Activated gamma-delta T cell treated with anti-CD3 and anti-CD28 coated beads, Interleukin-2, amount 50 U/mL, for 16 hours (primary cell): ENCODE results near the gene KRT20.
"Not testable (repeated sequence)": the region's sequence is repeated elsewhere in the genome, so short reads cannot be mapped to it uniquely, and the experiment has no call there.

Source experiments
- DNase-seq: peaks from one replicate; pipeline ENCODE4 v3.0.0-alpha.2; 2020; ENCODE audit warnings: low read depth

KRT20 gene

DNA sequence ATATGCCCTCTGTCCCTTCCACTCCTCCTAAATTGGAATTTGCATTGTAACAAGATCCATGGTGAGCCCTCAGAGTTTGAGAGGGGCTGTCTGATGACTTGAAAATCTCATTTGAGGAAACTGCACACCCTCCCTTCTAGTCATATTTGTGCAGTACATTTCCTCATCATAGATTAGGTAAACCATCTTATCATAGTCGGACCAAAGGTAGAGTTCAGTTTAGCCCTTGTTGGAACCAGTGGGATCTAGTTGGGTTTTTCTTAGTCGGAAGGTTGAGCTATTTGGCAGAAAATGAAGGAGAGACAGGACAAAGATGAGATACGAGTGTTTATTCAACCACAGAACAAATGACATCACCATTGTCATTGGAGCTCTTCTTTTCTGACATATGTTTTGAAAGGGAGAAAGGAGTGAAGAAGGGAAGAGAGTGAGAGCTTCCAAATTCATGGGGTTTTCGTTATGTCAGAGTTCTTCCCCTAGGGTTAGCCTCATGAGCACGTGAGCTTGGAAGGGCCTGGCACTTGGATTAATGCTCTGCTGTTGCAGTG lies 15.8 kb upstream of the KRT20 start:
- no peak for DNase-seq

DNA sequence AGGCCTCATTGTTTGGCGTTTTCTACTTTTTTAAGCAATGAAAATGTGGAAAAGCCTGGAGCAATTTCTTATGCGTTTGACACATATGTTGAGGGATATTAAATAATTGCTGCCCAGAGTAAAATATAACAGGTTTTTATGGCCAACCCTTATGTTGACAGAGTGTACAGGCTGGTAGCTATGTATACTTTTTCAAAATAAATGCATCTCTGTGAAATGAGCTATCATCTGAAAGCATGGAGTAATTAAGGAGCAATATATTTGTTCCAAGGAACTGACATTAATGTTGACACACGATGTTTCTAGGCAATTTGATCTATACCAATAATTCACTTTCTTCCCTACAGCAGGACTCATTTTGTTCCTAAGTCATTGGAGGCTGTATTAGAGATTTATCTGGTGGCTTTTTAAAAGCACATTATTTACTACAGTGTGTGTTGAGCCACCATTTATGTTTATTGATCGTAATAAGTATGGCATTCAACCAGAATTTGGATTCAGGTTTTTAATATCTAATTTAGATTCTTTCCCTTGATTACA lies 11.9 kb upstream of the KRT20 start:
- DNase-seq: no peak

- DNase-seq: no peak
These were observed 10.2 kb upstream of the KRT20 start for GRCh38 chr17:40895106-40895730.

DNA sequence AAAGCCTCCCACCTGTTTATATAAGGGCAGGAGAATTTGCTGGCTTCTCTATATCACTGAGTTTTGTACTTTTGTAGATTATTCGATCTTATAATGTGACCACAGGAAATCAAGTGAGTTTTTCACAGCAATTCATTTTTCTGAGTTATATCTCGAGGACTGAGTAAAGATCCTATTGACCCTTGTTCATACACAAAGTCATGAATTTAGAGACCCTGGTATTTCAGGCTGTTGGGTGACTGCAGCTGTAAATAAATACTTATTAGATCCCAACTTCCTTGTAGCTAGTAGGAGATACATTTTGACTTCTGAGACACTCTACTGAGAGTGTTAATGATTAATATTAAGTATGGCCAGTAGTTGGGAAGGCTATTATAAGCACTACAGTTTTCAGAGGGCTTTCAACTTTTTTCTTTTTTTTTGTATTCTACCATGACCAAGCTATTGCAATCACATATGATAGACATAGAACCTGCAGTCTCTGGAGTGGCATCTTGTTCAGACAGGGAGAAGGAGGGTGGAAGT lies 3.2 kb upstream of the KRT20 start:
- no peak for DNase-seq

DNA sequence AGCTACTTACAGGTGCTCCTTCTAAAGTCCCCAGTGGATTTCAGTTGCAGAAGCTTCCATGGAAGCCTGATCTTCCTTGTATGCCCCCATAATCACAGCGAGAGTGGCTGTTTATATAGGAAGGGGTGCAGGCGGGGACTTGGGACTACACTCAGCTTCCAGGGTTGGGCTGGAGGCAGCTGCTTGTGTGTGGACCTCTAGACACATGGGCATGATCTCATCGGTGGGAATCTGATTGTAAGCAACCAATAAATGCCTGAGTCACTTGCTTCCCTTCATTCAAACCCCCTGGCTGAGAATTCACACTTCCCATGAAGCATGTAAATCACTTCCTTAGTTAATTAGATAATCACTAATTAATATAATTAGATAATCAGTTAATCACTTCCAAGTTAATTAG lies 1.0 kb upstream of the KRT20 start:
- DNase-seq: no peak

DNA sequence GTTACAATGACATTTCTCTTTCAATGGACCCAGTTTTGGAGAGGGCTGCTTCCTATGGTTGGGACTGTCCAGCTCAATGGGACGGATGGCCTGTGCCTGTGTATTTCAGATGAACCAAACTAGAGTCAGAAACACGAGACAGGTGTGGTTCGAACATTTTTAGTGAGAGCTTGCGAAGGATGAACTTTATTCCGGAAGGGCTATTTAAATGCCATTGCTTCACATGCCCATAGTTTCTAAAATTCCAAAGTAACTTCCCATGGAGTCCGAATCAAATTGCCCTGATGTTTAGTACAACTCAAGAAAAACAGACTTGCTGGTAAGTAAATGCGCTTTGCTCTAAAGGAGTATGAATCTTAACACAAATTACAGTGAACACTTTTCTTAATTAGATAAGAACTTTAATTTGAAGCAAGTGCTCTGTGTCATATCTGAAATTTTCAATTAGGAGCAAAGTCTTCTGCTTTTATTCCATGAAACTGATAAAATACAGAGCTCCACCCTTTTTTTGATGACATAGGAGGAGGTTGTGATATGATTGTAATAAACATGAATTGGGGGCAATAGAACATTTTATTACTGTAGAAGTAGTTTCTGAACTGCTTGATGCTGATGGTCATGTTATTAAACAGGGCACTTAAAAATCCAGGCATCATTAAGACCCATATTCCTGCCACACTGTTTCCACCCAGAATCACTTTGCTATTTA lies 1.3 kb downstream of the KRT20 start:
- no peak for DNase-seq

- no peak for DNase-seq
These were observed 2.0 kb downstream of the KRT20 start for GRCh38 chr17:40883031-40883430.

GRCh38 chr17:40879026-40879425 lies 6.0 kb downstream of the KRT20 start:
- no peak for DNase-seq

DNA sequence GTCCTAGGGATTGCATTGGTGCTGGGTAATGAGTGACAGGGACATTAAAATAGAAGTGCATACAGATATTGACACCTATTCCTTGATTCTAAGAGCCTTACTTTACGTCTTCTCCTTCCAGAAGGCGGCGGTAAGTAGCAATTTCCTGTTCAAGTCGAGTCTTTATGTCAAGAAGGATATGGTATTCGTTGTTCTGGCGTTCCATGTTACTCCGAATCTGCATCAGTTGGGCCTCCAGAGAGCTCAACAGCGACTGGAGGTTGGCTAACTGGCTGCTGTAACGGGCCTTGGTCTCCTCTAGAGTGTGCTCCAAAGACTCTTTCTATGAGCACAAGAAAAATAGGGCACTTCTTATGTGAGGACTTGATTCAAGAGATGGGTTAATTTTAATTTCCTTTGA lies 7.0 kb downstream of the KRT20 start:
- no peak for DNase-seq

DNA sequence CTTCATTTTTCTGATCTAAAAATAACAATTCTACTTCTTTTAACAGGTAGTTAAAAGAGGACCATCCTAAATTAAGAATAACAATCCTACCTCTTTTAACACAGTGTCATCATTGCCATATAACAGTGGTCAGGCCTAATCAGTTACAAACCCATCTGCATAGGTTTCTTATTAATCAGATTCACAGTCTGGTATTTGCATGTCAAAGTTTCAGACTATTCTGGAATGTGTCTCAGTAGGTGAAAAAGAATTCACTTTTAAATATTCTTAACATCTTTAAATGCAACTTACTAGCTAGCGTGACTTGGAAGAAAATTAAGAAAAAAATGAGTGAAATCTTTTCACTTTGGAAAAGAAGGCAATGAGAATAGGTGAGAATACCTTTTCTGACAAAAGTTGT lies 11.2 kb downstream of the KRT20 start:
- DNase-seq: no peak

- DNase-seq: no peak
These were observed 11.8 kb downstream of the KRT20 start for GRCh38 chr17:40873255-40873654.

GRCh38 chr17:40872416-40872815 lies 12.6 kb downstream of the KRT20 start:
- no peak for DNase-seq

GRCh38 chr17:40871316-40871715 lies 13.7 kb downstream of the KRT20 start:
- no peak for DNase-seq

GRCh38 chr17:40870136-40870535 lies 14.9 kb downstream of the KRT20 start:
- no peak for DNase-seq

- DNase-seq: no peak
These were observed 18.2 kb downstream of the KRT20 start, which contains the start of gene KRT12 for GRCh38 chr17:40866838-40867237. Gene KRT12 (minus strand): TSS chr17:40867223. CDS start chr17:40867186, 37 bp downstream.

DNA sequence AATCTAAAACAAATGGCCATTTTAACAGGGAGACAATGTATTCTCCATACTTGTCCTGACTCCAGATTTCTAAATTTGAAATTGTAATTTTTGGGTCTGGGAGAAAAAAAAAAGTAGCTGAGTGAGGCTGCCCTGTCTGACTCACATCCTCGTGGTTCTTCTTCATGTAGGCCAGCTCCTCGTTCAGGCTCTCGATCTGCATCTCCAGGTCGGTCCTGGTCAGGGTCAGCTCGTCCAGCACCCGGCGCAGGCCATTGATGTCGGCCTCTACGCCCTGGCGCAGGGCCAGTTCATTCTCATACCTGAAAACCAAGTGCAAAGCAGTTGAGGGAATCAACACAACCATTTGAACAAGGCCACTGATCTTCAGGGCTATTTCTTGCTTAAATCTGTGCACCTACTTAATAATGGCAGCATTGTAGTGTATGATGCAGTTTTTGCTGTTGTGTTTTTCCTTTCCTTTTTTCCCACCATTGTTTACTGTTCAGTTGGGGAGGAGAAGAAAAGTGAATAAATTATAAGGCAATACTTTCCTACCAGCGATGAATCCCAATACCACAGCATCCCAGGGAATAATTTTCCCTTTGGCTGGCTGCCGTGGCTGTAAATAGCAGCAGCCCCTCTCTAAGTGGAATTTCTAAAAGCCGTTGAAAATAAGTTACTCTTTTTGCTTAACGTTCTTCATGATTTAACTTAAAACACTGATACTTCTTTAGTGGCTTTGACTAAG lies 20.2 kb downstream of the KRT20 start:
- DNase-seq: no peak

DNA sequence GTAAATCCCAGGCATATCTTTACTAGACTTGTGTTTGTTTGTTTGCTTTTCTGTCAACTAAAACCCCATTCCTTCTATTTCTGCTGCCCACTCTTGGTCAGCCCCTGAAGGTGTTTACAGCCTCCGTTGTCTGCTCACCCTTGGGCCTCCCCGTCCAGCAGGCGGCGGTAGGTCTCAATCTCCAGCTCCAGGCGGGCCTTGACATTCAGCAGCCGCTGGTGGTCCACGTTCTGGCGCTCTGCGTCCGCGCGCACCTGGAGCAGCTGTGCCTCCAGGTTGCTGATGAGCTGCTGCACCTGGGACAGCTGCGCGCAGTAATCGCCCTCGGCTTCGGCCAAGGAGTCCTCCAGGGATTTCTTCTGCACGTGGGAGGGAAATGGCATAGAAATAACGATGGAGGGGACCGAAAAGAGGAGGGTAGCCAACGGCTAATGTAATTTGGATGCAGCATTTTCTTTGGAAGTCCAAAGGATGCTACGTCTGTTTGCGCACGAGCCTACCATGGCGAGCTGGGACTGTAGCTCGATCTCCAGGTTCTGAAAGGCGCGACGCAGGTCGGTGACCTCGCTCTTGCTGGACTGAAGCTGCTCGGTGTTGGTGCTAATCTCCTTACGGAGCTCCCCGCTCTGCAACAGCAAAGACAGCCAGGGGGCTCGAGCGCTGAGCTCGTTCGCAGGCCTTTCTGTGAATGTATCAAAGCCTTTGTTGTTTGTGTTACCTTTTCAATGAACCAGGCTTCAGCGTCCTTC lies 21.9 kb downstream of the KRT20 start:
- no peak for DNase-seq

DNA sequence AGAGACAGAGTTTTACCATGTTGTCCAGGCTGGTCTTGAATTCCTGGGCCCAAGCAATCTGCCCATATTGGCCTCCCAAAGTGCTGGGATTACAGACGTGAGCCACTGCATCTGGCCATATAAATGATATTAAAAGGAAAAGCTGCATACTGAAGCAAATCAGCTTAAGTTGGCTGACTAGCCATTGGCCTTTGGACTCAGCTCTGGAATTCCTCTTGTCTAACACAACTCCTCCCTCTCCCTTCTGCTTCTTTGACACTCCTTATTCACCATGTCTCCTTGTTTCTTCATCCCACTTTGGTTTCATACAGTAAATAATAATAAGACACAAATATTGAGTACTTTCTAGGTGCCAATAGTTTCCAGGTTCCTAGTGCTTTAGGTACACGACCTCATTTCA lies 25.5 kb downstream of the KRT20 start:
- no peak for DNase-seq

- not testable (repeated sequence) for DNase-seq
These were observed 26.4 kb downstream of the KRT20 start for GRCh38 chr17:40858667-40859066.

GRCh38 chr17:40857535-40857934 lies 27.5 kb downstream of the KRT20 start:
- DNase-seq: no peak

- no peak for DNase-seq
These were observed 30.7 kb downstream of the KRT20 start for GRCh38 chr17:40854175-40854814.
